ENCODE measurements around the gene PTDSS2.

PTDSS2 gene

GRCh38 chr11:475941-476340, 25.9 kb downstream of the PTDSS2 start:
- no peak overlapping the region for H3K4me3 ChIP-seq (ENCODE audit: low read depth, low read length)
- no peak for DNase-seq (ENCODE audit: low read depth, low spot score)
- no peak for TF ChIP-seq CTCF (IDR thresholded peaks at IDR 0.05; ENCODE audit: low read depth, low read length)
- in situ Hi-C loops (cut with HindIII; ENCODE audit: low sequenced_read_pairs) = no loop called here

DNA sequence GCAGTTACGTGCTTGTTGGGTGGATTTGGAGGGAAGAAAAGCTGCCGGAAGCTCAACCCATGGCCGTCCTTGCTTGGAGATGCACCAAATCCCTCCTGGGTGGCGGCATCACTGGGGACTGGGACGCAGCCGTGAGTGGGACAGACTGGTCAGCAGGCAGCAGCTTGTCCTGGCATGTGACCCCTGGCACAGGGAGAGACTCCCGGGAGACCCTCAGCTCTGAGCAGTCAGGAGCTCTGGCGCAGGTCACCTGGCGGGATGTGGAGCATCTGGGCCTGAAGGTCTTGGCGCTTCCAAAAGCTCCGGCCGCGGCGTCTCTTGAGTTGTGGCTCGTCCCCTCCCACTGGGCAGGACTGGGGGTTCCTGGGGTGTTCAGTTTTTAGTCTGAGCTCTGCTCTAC, 26.3 kb downstream of the PTDSS2 start:
- no peak for DNase-seq (ENCODE audit: low read depth, low spot score)
- H3K4me3 ChIP-seq (ENCODE audit: low read depth, low read length) = no peak overlapping the region
- in situ Hi-C loops (cut with HindIII; ENCODE audit: low sequenced_read_pairs) = no loop called here
- TF ChIP-seq CTCF (IDR thresholded peaks at IDR 0.05; ENCODE audit: low read depth, low read length) = no peak

DNA sequence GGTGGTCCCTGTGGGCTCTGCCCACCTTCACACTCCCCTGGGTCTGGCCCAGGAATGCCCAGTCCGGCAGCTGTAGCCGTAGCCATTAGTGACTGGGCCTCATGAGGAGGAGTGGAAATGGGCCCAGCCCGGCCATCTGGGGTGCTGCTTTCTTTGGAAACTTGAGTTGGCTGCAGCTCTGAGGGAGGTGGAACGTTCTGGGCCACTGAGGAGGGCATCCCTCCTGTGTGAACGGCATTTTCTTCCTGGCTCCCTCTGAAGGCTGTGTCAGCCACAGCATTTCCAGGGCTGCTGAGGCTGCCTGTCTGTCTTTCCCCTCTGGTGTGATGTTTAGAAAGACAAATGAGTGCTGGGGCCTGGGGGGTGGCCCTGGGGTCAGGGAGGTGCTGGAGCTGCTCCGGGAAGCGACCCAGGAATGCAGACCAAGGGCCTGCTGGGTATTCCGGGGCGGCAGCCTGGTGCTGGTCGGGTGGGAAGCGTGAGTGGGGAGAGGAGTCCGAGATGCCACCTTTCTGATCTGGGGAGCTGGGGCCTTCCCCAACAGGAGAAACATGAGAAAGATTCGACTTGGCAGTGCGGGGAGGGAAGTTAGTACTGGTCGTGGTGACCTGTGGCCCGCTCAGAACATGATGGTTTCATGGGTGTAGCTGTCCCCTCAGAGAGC, 27.1 kb downstream of the PTDSS2 start:
- H3K4me3 ChIP-seq (ENCODE audit: low read depth, low read length) = no peak overlapping the region
- in situ Hi-C loops (cut with HindIII; ENCODE audit: low sequenced_read_pairs) = no loop called here
- no peak for TF ChIP-seq CTCF (IDR thresholded peaks at IDR 0.05; ENCODE audit: low read depth, low read length)
- no peak for DNase-seq (ENCODE audit: low read depth, low spot score)

DNA sequence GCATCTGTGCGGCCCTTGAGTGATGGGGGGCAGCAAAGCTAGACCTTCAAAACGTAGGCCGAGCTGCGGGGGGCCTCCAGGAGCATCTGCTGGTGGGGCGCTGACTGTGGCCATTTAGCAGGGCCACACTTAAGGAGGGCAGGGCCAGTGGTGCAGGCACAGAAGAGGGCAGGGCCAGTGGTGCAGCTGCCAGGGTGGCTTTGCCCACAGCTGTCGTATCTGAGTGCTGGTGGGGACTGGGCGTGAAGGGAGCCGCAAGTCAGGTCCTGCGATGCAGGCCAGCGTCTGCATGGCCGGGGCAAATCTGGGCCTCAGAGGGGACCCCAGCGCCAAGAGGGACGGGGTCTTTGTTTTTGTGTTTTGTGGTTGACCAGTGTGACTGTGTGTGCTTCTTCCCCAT, 29.2 kb downstream of the PTDSS2 start:
- H3K4me3 ChIP-seq (ENCODE audit: low read depth, low read length) = no peak overlapping the region
- DNase-seq (ENCODE audit: low read depth, low spot score) = no peak
- in situ Hi-C loops (cut with HindIII; ENCODE audit: low sequenced_read_pairs) = no loop called here
- TF ChIP-seq CTCF (IDR thresholded peaks at IDR 0.05; ENCODE audit: low read depth, low read length) = no peak

- TF ChIP-seq CTCF (IDR thresholded peaks at IDR 0.05; ENCODE audit: low read depth, low read length) = no peak
- no peak for DNase-seq (ENCODE audit: low read depth, low spot score)
- in situ Hi-C loops (cut with HindIII; ENCODE audit: low sequenced_read_pairs) = no loop called here
- H3K4me3 ChIP-seq (ENCODE audit: low read depth, low read length) = no peak overlapping the region
Measured at GRCh38 chr11:484616-485015, 34.5 kb downstream of the PTDSS2 start.

GRCh38 chr11:486189-486588, 36.1 kb downstream of the PTDSS2 start:
- TF ChIP-seq CTCF (IDR thresholded peaks at IDR 0.05; ENCODE audit: low read depth, low read length) = no peak
- no peak for DNase-seq (ENCODE audit: low read depth, low spot score)
- in situ Hi-C loops (cut with HindIII; ENCODE audit: low sequenced_read_pairs) = no loop called here
- no peak overlapping the region for H3K4me3 ChIP-seq (ENCODE audit: low read depth, low read length)
